GM18867 (cell line): ENCODE measurements around the gene RACGAP1.

Experiments used
- ATAC-seq: cut with Tn5 transposase; IDR thresholded peaks from one replicate; pipeline ENCODE4 v1.9.1; 2021; ENCODE audit warnings: mild to moderate bottlenecking, moderate library complexity; ENCODE audit not compliant: unreplicated experiment

Gene RACGAP1

GRCh38 chr12:49959685-49960473 is 65.4 kb downstream of the RACGAP1 start:
- no peak for ATAC-seq

- no peak for ATAC-seq
Measured at GRCh38 chr12:49957570-49957967, 67.7 kb downstream of the RACGAP1 start.

- ATAC-seq: no peak
Measured at GRCh38 chr12:49956663-49957569, 68.4 kb downstream of the RACGAP1 start.

- ATAC-seq: no peak
Measured at GRCh38 chr12:49955899-49956662, 69.2 kb downstream of the RACGAP1 start.

GRCh38 chr12:49954863-49955830 is 70.1 kb downstream of the RACGAP1 start:
- ATAC-seq: no peak

- no peak for ATAC-seq
Measured at GRCh38 chr12:49953961-49954846, 71.1 kb downstream of the RACGAP1 start.

GRCh38 chr12:49953151-49953550 is 72.1 kb downstream of the RACGAP1 start:
- ATAC-seq: no peak

- no peak for ATAC-seq
Measured at GRCh38 chr12:49952391-49953055, 72.8 kb downstream of the RACGAP1 start.

GRCh38 chr12:49951411-49952240 is 73.7 kb downstream of the RACGAP1 start:
- no peak for ATAC-seq

GRCh38 chr12:49950273-49951251 is 74.7 kb downstream of the RACGAP1 start, which contains the start of gene AQP2:
TSS of gene AQP2 (plus strand) at chr12:49950737. CDS start at chr12:49950831, 94 bp downstream.
- ATAC-seq: no peak

- no peak for ATAC-seq
Measured at GRCh38 chr12:49949866-49950265, 75.4 kb downstream of the RACGAP1 start.

GRCh38 chr12:49948866-49949845 is 76.1 kb downstream of the RACGAP1 start:
- no peak for ATAC-seq

- no peak for ATAC-seq
Measured at GRCh38 chr12:49947593-49948226, 77.6 kb downstream of the RACGAP1 start.

GRCh38 chr12:49946497-49946896 is 78.8 kb downstream of the RACGAP1 start:
- ATAC-seq: no peak

- no peak for ATAC-seq
Measured at GRCh38 chr12:49946086-49946485, 79.2 kb downstream of the RACGAP1 start.
